HAP-1 (cell line): ENCODE results near the gene TRERF1.
A peak's percentile ranks its signal among the peaks of the same experiment; 100 is the strongest.
"Not testable (repeated sequence)": the region's sequence is repeated elsewhere in the genome, so short reads cannot be mapped to it uniquely, and the experiment has no call there.

ENCODE experiments used
- DNase-seq, 2 experiments: peaks; one replicate each; pipeline ENCODE4 v3.0.0-alpha.2; 2016 to 2020; ENCODE audit warnings: low spot score in 2 of 2
- H3K27me3 ChIP-seq: fragments of 250-450 bp; sonication (Bioruptor Pico); 2 replicates; pipeline ENCODE4 v1.5.1; 2020; ENCODE audit warnings: low read depth, mild to moderate bottlenecking, moderate library complexity
- H3K36me3 ChIP-seq: fragments of 250-450 bp; sonication (Bioruptor Pico); replicated peaks from 2 replicates; pipeline ENCODE4 v1.5.1; 2020; ENCODE audit warnings: mild to moderate bottlenecking
- H3K4me1 ChIP-seq: fragments of 250-450 bp; sonication (Bioruptor Pico); 2 replicates; pipeline ENCODE4 v1.5.1; 2020; ENCODE audit warnings: mild to moderate bottlenecking
- H3K4me3 ChIP-seq: fragments of 250-450 bp; sonication (Bioruptor Pico); 2 replicates; pipeline ENCODE4 v1.5.1; 2020; ENCODE audit warnings: mild to moderate bottlenecking, moderate library complexity
- H3K9me3 ChIP-seq: fragments of 250-450 bp; sonication (Bioruptor Pico); 2 replicates; pipeline ENCODE4 v1.5.1; 2020; ENCODE audit warnings: mild to moderate bottlenecking, moderate library complexity
- in situ Hi-C: fragments of 300-500 bp; cut with MboI; formaldehyde crosslinking; loops from 3 replicates; pipeline ENCODE4 v1.14.3; 2020; ENCODE audit warnings: low sequenced_read_pairs, inconsistent platforms, mixed read lengths

The TRERF1 gene

GRCh38 chr6:42451333-42452170 is at the start of gene TRERF1:
TSS of gene TRERF1 (minus strand) at chr6:42451926. CDS start at chr6:42269590, 182,336 bp downstream.
- H3K27me3 ChIP-seq = no peaks in the 10 kb centered on the region
- H3K9me3 ChIP-seq = no peaks in the 10 kb centered on the region
- peak within 1 kb of the TSS; percentile 70 for H3K4me3 ChIP-seq
- peaks cover 5% of the 10 kb centered on the region for H3K36me3 ChIP-seq
- in situ Hi-C loops = no loop called here
- peak; percentile 87 to 92 for DNase-seq
- peaks cover 28% of the 10 kb centered on the region for H3K4me1 ChIP-seq

GRCh38 chr6:42498473-42499128 is 46.9 kb upstream of the TRERF1 start:
- no peak for DNase-seq
- H3K4me1 ChIP-seq = no peaks in the 10 kb centered on the region
- H3K9me3 ChIP-seq = peaks cover 6% of the 10 kb centered on the region; the same call in 1 of the 2 replicates
- H3K27me3 ChIP-seq = peaks cover 2% of the 10 kb centered on the region; the same call in 1 of the 2 replicates
- H3K4me3 ChIP-seq = no peak overlapping the region
- H3K36me3 ChIP-seq = no peaks in the 10 kb centered on the region
- in situ Hi-C loops = no loop called here

- no peak for DNase-seq
- no peaks in the 10 kb centered on the region for H3K27me3 ChIP-seq
- in situ Hi-C loops = no loop called here
- no peak overlapping the region for H3K4me3 ChIP-seq
- H3K36me3 ChIP-seq = no peaks in the 10 kb centered on the region
- H3K4me1 ChIP-seq = no peaks in the 10 kb centered on the region
- 0 out of 2 replicates have a peak, but pooled peaks cover 2% of the 10 kb centered on the region for H3K9me3 ChIP-seq
Measured at GRCh38 chr6:42493914-42494539, 42.3 kb upstream of the TRERF1 start.

GRCh38 chr6:42488129-42488528 is 36.4 kb upstream of the TRERF1 start:
- no peak for DNase-seq
- Histone ChIP-seq H3K36me3 (no peaks in the 10 kb centered on the region), H3K4me1 (no peaks in the 10 kb centered on the region; the same call in 1 of the 2 replicates), H3K9me3 (no peaks in the 10 kb centered on the region), H3K4me3 (no peak overlapping the region), H3K27me3 (no peaks in the 10 kb centered on the region)
- in situ Hi-C loops = no loop called here

GRCh38 chr6:42484261-42484660 is 32.5 kb upstream of the TRERF1 start:
- no peak for DNase-seq
- Histone ChIP-seq H3K36me3 (no peaks in the 10 kb centered on the region), H3K27me3 (no peaks in the 10 kb centered on the region), H3K4me3 (no peak overlapping the region), H3K9me3 (no peaks in the 10 kb centered on the region), H3K4me1 (peaks cover 9% of the 10 kb centered on the region)
- in situ Hi-C loops = no loop called here

- H3K36me3 ChIP-seq = no peaks in the 10 kb centered on the region
- H3K27me3 ChIP-seq = no peaks in the 10 kb centered on the region; the same call in 1 of the 2 replicates
- H3K4me3 ChIP-seq = no peak overlapping the region
- H3K4me1 ChIP-seq = peaks cover 9% of the 10 kb centered on the region
- in situ Hi-C loops = no loop called here
- no peaks in the 10 kb centered on the region for H3K9me3 ChIP-seq
- peak; percentile 14 to 28 for DNase-seq
Measured at GRCh38 chr6:42482174-42482573, 30.4 kb upstream of the TRERF1 start.

- Histone ChIP-seq H3K4me3 (no peak overlapping the region), H3K36me3 (no peaks in the 10 kb centered on the region), H3K27me3 (no peaks in the 10 kb centered on the region), H3K4me1 (no peaks in the 10 kb centered on the region), H3K9me3 (no peaks in the 10 kb centered on the region; the same call in 1 of the 2 replicates)
- in situ Hi-C loops = no loop called here
- no peak for DNase-seq
Measured at GRCh38 chr6:42471714-42472113, 20.0 kb upstream of the TRERF1 start.

GRCh38 chr6:42471142-42471541 is 19.4 kb upstream of the TRERF1 start:
- Histone ChIP-seq H3K36me3 (no peaks in the 10 kb centered on the region), H3K9me3 (no peaks in the 10 kb centered on the region; the same call in 1 of the 2 replicates), H3K4me1 (no peaks in the 10 kb centered on the region), H3K27me3 (no peaks in the 10 kb centered on the region), H3K4me3 (no peak overlapping the region)
- in situ Hi-C loops = no loop called here
- DNase-seq = no peak

- in situ Hi-C loops = no loop called here
- Histone ChIP-seq H3K36me3 (no peaks in the 10 kb centered on the region), H3K4me3 (no peak overlapping the region), H3K9me3 (no peaks in the 10 kb centered on the region; the same call in 1 of the 2 replicates), H3K27me3 (no peaks in the 10 kb centered on the region), H3K4me1 (no peaks in the 10 kb centered on the region)
- no peak for DNase-seq
Measured at GRCh38 chr6:42468273-42468672, 16.5 kb upstream of the TRERF1 start.

- Histone ChIP-seq H3K36me3 (no peaks in the 10 kb centered on the region), H3K9me3 (no peaks in the 10 kb centered on the region; the same call in 1 of the 2 replicates), H3K27me3 (no peaks in the 10 kb centered on the region), H3K4me1 (no peaks in the 10 kb centered on the region), H3K4me3 (no peak overlapping the region)
- DNase-seq = no peak
- in situ Hi-C loops = no loop called here
Measured at GRCh38 chr6:42467651-42468050, 15.9 kb upstream of the TRERF1 start.

GRCh38 chr6:42466470-42466869 is 14.7 kb upstream of the TRERF1 start:
- H3K4me3 ChIP-seq, H3K27me3 ChIP-seq, H3K36me3 ChIP-seq, H3K4me1 ChIP-seq, H3K9me3 ChIP-seq, in situ Hi-C loops, DNase-seq: not testable (repeated sequence)

GRCh38 chr6:42462474-42462972 is 10.8 kb upstream of the TRERF1 start:
- no peak for DNase-seq
- Histone ChIP-seq H3K9me3 (no peaks in the 10 kb centered on the region), H3K4me3 (no peak overlapping the region), H3K4me1 (no peaks in the 10 kb centered on the region), H3K27me3 (no peaks in the 10 kb centered on the region), H3K36me3 (no peaks in the 10 kb centered on the region)
- in situ Hi-C loops = no loop called here

- no peak for DNase-seq
- in situ Hi-C loops = no loop called here
Measured at GRCh38 chr6:42460883-42461282, 9.2 kb upstream of the TRERF1 start.

More at GRCh38 chr6:42460883-42461282, 9.2 kb upstream of the TRERF1 start:
- H3K36me3 ChIP-seq = no peaks in the 10 kb centered on the region
- H3K4me1 ChIP-seq = no peaks in the 10 kb centered on the region; the same call in 1 of the 2 replicates
- H3K27me3 ChIP-seq = no peaks in the 10 kb centered on the region
- no peaks in the 10 kb centered on the region for H3K9me3 ChIP-seq
- H3K4me3 ChIP-seq = no peak overlapping the region
